Renal pelvis (tissue), 4 donors: ENCODE measurements around the gene SECISBP2L. TPM values are rescaled to one million over a fixed set of nuclear protein-coding genes. Genes with fewer than 3 reads are reported as not detected.

Experiments used
- DNase-seq: peaks from one replicate; pipeline ENCODE4 v3.0.0-alpha.2; 2013
- polyA plus RNA-seq, 3 donors: library from polyadenylated mRNA; unstranded; fragments of 120-200 nt; gene quantifications; one replicate each; pipeline ENCODE4 v1.2.1, GENCODE V29; 2013; ENCODE audit not compliant: insufficient read length in 3 of 3

The SECISBP2L gene
- polyA plus RNA-seq, 3 donors, result 41.4 to 63.8 (median 62.3) TPM

DNA sequence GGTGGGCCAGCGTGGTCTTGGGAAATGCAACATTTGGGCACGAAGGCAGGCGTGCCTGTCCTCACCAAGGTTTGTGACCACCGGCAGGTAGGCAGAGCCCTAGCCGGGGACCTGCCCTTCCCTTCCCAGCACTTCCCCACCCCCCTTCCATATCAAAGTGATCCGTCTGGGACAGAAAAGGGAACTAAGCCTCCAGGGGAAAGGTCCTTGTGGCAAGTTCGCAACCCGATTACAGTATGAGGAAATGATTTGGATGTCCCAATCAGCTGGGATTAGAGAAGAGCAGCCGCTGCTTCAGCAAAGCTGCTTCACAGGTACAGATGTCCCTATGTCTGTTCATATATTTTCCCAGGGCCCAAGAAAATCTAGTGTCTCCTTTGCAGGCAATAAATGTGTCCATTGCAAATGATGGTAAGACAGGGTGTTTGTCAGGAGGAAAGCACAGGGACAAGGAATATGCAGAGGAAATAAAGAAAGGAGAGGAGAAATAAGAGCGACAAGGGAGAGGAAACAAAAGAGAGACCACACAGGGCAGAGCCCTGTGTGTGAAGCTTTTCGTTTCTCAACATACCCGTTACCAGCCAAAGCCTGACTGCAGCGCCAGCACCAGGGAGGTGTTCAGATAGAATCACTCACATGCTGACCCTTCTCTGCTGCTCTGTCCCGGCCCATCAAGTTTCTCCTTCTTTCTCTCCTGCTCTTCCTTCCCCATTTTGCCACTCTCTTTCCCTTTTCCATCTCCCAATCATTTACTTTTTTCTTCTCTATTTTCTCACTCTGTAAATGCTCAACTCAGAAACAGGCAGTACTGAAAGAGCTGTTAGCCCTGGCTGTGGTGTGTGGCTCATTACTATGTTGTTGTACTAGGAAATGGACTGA is 17.4 kb upstream of the SECISBP2L start:
- DNase-seq, result no peak

DNA sequence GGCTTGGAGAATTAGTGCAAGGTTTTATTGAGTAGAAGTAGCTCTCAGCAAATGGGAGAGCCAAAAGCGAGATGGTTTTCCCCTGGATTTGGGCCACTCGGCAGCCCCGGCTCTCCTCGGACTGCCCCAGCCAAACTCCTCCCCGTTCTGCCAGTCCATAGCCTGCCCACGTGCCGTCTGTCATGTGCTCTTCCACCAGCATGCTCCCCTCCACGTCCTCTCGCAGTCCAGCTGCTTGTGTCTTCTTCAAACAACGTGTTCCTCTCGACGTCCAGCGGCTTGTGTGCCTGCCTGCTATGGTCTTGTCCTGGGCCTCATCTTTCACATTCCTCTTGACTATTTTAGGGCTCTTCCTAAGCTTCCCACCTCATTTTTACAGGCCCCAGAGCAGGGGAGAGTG is 16.7 kb upstream of the SECISBP2L start:
- no peak for DNase-seq

DNA sequence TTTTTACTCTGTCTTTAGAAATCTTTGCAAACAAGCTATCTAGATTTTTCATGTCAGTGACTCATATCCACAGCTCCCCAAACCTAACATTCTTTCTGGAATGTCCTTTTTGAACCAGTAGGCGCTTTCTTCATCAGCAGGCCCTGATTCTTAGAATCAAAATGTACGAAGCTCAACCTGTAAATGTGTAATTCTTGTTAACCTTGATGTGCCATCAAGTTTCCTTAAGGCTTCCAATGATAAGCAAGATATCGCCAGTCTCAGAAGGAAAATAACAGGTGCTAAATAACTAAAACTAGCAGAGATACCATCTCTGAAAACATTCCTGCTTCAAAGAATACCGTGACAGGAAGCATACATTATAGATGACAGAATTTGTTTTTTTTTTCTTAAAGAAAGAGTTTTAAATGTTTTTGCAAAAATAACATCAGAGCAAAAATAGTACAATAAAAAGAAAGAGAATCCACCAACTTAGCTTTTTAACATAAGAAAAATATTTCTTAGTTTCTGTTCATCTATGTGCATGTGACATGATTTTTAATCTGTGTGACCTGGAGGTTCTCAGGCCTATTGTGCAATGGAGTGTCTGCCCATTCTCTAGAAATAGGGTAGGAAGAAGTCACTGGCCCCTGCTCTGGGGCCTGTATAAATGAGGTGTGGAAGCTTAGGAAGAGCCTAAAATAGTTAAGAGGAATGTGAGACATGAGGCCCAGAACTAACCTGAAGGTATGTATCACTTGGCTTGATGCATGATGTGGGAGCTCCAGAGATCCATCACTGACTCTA is 14.7 kb upstream of the SECISBP2L start:
- DNase-seq, result no peak

DNA sequence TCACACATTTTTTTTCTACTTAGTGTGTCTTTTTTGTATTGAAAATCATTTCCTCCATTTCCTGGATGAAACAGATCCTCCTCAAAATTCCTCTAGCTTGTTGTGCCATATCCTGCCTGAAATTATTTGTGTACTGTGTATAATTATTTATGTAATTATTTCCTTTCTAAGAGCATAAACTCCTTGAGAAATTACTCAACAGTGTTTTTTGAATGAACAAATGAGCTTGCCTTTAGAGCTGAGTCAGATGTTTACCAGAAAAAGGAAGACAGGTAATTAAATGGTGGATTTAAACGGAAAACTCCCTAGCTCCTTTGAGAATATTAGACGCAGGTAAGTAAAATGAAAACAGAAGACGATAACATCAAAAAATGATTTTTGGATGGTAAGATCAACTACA is 13.2 kb upstream of the SECISBP2L start:
- no peak for DNase-seq

DNA sequence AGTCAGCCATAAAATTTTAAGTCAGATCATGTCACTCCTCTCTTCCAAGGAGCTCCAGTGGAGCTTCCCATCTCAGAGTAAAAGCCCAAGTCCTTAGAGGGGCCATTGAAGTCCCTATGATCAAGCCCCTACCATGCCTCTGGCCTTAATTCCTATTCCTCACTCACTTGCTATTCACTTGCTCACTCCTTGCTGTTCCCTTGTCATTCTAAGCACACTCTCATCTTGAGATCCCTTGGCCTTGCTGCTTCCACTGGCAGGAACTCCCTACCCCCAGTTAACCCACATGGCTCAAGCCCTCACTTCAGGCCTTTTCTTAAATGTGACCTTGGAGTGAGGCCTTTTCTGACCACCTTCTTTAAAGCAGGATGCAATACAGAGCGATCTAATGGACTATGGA is 12.3 kb upstream of the SECISBP2L start:
- no peak for DNase-seq

DNA sequence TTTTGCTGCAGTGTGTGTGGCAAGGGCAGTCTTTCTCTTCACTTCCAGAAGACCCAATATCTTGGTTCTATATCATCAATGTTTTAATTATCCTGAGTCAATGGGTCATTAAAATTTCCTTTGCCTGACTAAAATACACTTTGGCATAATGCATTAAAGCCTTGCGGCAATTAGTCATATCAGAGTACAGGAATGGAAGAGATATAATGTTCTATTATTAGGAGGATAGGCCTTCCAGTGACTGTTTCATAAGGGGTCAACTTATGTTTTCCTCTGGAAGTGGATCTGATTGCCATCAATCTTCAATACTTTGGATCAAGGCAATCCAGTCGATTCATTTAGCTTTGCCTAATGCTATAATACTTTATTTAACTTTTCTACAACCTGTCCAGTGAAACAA is 9.4 kb upstream of the SECISBP2L start:
- no peak for DNase-seq

DNA sequence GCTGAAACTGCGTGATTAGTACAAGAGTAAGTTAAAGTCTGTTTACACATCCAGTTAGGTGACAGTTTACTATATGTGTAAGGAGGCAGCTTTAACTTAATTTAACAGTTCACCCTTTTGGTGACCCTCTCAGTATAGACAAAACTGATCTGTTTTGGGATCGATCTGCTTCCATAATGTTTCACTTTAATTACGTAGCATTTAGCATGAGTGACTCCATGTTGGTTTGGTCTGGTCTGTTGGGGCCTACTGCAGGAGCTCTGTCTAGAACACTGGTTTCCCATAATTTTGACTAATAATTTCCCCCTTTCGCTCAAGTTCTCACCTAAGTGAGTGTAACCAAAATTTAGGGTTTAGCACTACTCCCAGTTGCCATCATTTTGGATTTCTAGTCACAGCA is 6.4 kb upstream of the SECISBP2L start:
- no peak for DNase-seq

DNA sequence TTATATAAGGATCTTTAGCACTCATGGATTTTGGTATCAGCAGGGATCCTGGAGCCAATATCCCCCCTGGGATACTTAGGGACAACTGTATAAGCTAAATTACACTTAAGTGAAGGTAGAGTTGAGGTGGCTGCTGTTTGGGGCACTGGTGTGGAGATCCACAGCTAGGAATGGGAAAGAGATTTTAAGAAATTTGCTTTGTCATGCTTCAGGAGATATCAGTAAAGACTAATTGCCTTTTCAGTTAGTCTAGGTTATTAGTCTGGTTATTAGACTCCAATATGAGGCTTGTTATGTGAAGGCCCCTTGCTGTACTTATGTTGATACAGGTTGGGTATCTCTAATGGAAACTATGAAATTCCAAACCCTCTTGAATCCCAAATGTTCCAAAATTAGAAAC is 1.2 kb upstream of the SECISBP2L start:
- DNase-seq, result no peak

DNA sequence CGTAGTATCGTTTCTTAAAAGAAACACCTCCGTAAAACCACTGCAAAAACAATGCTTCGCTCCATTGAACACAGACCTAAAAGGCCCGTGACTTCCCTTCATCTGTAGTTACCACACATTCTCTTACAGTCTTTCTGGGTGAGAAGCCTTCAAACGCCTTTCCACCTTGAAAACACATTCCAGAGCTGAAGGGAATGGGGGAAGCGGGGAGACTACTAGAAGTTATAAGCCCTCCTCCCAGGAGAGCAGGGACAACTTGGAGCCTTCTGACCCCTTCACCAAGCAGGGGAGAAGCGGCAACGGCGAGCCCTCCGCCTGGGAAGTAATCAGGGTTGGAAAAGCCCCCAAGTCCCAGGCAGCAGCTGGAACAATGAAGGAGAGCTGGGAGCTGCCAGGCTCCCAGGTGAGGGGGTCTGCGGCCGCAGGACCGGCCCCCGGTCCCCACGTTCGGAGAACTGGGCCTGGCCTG is 461 bp downstream of the SECISBP2L start:
- peak; percentile 62 for DNase-seq

DNA sequence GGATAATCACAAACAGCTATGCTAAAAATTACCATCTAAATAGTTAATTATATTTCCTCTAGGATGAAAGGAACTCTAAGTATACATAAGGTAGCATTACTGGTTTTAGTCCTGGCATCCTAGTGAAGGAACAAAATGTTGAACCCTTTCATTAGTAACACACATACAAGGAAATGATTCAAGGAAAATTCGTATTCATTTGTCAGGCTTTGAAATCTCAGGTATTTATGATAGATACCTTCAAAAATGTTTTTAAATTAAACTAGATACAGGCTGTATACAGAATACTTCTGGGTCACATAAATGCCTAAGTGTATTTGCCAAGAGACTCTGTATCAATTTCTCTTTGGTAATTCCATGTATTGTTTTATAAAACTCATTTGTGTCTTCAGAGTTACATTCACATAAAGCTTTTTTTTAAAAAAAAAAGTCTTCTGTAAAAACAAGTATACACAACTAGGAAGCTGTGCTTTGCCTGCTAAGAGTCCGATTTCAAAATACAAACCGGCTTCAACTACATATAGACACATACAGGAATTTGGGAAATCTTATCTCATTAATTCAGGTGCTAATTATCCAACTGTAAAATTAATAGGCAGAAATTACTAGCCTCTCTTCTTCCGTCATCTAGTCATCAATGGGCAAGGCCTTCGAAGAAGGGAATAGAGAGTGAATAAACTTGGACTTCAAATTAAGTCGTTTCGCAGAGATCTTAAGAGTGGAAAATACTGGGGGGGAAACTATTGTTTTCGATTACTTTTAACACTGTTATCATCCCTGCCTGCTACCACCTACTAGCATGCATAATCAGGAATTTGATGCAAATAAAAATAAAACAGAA is 1.3 kb downstream of the SECISBP2L start:
- DNase-seq, result peak; percentile 11

DNA sequence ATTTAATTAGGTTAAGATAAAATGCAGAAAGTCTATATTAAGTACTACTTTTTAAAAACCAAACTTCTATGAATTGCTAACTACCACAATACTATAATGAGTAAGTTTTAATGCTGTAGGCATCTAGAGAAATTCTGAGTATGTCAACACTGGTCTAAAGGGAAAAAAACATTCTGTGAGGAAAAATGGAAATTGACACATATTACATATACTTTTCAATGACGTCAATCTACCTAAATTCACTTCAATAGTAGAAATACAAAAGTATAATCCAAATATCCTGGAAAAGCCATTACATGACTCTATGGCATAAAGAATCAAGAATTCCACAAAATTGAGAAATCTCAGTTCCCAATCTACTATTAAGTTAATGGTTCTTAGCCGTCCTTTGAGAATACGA is 2.2 kb downstream of the SECISBP2L start:
- no peak for DNase-seq

DNA sequence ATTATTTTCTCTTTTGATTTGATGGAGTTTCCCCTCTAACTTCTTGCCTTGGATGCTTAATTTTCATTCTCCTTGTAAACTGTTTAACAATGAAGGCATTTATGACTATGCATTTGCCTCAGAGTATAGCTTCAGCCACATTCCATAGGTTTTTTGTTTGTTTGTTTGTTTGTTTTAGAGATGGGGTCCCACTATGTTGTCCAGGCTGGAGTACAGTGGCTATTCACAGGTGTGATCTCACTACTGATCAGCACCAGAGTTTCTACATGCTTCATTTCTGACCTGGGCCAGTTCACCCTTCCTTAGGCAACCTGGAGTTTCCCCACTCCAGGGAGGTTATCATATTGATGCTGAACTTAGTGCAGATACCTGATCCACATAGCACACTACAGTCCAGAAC is 4.1 kb downstream of the SECISBP2L start:
- DNase-seq, result no peak

DNA sequence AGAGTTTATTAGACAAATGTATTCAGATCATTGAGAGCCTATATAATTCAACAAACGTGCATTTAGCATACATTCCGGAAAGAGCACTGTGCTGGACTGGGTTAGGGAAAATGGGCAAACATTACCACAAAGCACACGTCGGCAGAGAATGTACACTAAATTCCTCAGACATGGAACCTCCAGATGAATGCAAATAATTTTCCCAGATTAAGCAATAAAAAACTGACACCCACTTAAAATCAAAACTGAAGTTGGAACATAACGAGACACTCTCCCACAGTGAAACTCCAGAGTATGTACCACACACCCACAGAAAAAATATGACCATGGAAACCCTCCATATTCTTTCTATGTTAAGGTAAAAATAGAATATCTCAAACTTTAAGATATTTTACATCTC is 4.8 kb downstream of the SECISBP2L start:
- no peak for DNase-seq

DNA sequence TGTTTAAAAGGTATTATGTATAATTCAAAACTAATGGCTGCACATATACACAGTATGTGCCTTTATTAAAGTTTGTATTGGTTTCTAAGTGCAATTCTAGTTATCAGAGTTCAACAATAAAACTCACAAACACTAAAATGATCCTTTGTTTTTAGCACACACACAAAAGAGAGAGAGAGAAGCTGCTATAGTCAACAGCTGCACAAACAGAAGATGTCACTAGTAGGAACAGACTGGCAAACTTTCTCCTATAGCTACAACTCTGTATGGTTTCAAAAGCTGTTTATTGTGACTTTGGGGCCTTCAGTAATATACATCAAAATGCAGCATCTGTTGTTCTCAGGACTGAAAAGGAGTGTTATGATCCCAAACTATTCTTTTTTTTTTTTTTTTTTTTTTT is 6.1 kb downstream of the SECISBP2L start:
- DNase-seq, result no peak

DNA sequence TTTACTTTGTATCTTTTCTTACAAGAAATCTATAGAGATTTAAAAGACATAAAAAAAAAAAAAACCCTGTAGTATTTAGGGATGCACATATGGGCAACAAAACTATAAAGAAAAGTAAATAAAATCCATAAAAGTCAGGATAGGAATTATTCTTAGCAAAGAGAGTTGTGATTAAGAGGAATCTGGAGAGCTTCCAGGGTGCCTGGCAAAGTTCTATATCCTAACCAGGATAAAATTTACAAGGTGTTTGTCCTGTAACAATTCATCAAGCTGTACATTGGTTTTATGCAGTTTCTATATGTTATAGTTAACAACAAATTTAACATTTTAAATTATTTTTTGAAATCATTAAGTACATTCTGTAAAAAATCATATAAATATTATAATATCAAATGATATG is 7.9 kb downstream of the SECISBP2L start:
- DNase-seq, result no peak

DNA sequence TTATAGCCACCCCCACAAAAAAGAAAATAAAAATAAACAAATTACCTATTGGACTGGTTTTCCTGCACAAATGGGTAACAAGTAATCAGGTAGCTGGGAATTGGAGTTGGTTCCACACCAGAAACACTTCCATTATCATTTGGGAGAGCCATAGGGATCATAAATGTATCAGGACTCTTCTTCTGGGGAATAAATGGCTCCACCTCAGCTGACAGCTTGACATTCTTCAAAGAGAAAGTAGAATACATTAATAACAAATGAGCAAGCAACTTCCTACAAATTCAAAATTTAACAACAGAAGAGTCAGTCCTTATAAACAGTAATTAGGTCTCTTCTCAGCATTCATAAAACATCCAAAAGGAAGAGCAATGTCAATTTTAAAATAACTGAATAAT is 8.7 kb downstream of the SECISBP2L start:
- DNase-seq, result no peak

DNA sequence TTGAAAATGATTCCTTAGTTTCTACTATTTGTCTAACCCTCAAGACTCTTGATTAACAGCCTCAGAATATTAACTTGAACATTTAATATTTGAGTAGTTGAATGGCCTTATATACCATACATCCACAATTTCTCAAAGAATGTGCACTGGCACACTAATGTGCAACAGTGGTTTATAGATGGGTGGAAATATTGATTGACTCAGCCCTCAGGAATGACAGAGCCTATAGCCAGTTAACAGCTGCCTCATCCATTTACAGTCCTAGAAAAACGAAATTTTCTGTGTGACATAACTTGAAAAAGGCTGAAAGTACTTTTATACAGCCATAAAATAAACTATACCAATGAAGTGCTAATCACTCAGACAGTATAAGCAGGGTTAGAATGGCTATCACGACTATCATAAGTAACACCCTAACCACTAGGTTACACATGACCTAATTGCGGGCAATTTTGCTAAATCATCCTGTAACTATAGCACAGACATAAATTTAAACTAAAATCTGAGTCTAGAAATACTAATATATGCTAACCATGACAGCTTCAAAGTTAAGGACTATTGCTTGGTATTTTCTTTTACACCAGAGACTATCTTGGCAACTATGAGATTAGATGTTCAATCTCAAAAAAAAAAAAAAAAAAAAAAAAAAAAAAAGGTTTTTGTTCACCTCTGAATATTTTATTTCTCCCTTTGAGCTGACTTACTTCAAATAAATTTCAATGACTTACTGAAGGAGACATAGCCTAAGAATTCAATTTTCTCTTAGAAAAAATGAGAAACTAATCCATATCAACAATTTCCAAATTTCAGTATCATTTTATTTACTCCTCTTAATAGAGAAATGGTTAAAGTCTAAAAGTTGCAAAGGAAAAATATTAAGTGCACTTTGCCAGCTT is 9.3 kb downstream of the SECISBP2L start:
- no peak for DNase-seq

DNA sequence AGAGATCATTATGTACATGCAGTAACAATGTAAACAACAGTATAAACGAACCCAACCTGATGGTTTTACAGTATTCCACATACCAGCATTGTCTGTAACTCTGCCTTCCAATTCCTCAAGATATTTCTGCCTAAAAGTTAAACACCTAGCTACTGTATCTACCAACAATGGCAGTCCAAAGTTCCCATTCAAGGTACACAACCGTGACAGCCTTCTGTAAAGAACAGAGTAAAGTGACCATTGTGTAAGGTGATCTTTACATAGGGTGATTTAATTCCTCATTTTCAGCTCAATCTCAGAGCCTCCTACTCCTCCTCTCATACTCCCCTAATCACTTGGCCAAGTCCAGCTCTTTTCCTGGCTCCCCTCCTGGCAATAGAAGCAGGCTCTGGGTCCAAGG is 10.4 kb downstream of the SECISBP2L start:
- peak; percentile 16 for DNase-seq

DNA sequence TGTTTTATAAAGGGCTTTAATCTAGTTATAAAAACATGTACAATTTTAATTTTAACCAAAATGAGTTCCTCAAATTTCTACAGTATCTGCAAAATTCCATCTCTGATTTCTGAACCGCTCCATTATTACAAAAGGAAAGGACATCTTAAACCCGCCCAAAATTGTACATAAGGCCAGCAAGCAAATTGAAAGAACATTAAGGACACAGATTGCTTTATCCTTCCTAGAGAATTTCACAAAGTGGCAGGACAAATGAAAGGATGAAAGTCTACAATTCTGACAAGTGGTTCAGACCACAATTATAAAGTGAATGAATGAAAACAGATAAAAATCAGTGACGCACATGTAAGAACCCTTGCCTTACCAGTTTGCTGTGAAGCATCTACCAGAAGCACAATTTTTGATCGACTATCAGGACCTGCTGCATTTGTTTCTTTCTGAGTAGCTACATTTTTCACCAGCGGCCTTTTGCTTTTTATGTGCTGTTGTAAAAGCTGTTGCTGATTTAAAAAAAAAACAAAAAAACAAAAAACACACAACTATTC is 13.6 kb downstream of the SECISBP2L start:
- DNase-seq, result no peak

DNA sequence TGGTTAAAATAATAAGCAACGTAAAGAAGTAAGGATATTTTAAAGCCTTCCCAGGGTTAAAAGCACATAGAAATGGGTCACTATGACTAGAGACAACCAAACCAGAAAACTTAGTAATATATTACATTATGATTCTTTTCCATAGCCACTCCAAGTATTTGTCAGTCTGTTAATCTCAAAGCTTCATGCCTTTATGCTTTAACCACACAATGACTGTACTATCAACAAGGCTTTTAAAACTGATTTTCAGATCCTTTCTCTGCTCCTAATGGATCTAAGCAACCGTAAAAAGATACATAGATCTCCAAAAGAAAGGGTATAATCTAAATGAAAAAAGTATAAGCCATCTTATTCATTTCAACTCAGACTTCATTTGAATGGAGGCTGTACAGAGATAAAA is 14.4 kb downstream of the SECISBP2L start:
- no peak for DNase-seq

DNA sequence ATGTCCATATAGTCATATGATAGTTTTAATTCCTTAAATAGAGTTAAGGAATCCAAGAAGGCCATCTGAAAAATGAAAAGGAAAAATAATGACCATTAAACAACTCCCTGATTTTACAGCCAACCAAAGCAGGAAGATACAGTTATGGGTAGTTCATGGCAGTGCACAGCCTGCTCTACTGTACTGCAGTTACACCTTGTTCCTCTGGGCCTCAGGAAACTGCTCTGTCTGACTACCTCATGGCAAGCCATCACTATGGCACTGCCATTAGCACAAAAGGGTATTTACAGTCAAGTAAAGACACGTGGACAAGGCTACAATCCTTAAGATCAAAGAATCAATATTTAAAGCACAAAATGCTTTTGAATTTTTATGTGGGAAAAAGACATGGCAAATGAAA is 19.5 kb downstream of the SECISBP2L start:
- no peak for DNase-seq
